Measurements from ENCODE around the gene PTOV1.
A peak's percentile ranks its signal among the peaks of the same experiment; 100 is the strongest.

Gene PTOV1

GRCh38 chr19:49861107-49861506, 10.1 kb downstream of the PTOV1 start:
- no peak for DNase-seq

GRCh38 chr19:49861541-49862378, 10.8 kb downstream of the PTOV1 start:
- DNase-seq, result no peak

- DNase-seq, result no peak
Observed at GRCh38 chr19:49862391-49863253, 11.7 kb downstream of the PTOV1 start.

- DNase-seq, result no peak
Observed at GRCh38 chr19:49863254-49863934, 12.4 kb downstream of the PTOV1 start.

- no peak for DNase-seq
Observed at GRCh38 chr19:49863935-49864320, 13.0 kb downstream of the PTOV1 start.

GRCh38 chr19:49864890-49865289, 13.9 kb downstream of the PTOV1 start:
- DNase-seq, result no peak

GRCh38 chr19:49866933-49867782, 16.2 kb downstream of the PTOV1 start, which contains the start of gene PNKP:
Gene PNKP (minus strand): TSS chr19:49867576. CDS start chr19:49867204, 372 bp downstream.
- peak; percentile 81 to 89 for DNase-seq

- peak; percentile 84 to 86 for DNase-seq
Observed at GRCh38 chr19:49869009-49869483, 18.1 kb downstream of the PTOV1 start.

GRCh38 chr19:49869484-49870308, 18.7 kb downstream of the PTOV1 start:
- peak; percentile 99 to 100 for DNase-seq

GRCh38 chr19:49870309-49870901, 19.4 kb downstream of the PTOV1 start:
- no peak for DNase-seq

- DNase-seq, result no peak
Observed at GRCh38 chr19:49871349-49871985, 20.5 kb downstream of the PTOV1 start.

GRCh38 chr19:49872245-49873128, 21.5 kb downstream of the PTOV1 start:
- DNase-seq, result no peak

- DNase-seq, result no peak
Observed at GRCh38 chr19:49873129-49873521, 22.2 kb downstream of the PTOV1 start.

GRCh38 chr19:49873834-49874233, 22.9 kb downstream of the PTOV1 start:
- no peak for DNase-seq

GRCh38 chr19:49874503-49875157, 23.7 kb downstream of the PTOV1 start:
- DNase-seq, result no peak

GRCh38 chr19:49875177-49875576, 24.2 kb downstream of the PTOV1 start:
- no peak for DNase-seq

- DNase-seq, result peak; percentile 18 to 33
Observed at GRCh38 chr19:49875857-49876421, 25.0 kb downstream of the PTOV1 start.

GRCh38 chr19:49876422-49877019, 25.6 kb downstream of the PTOV1 start:
- DNase-seq, result peak; percentile 97

Data from NCI-H2081 (cell line).